Inferior parietal cortex (tissue), 1 donor: ENCODE results near the gene CBL.

ENCODE experiments used
- DNase-seq: peaks from one replicate; pipeline ENCODE4 v3.0.0-alpha.2; 2016; ENCODE audit errors: extremely low spot score

CBL gene

GRCh38 chr11:119309953-119310681 is 104.0 kb downstream of the CBL start:
- DNase-seq: no peak

DNA sequence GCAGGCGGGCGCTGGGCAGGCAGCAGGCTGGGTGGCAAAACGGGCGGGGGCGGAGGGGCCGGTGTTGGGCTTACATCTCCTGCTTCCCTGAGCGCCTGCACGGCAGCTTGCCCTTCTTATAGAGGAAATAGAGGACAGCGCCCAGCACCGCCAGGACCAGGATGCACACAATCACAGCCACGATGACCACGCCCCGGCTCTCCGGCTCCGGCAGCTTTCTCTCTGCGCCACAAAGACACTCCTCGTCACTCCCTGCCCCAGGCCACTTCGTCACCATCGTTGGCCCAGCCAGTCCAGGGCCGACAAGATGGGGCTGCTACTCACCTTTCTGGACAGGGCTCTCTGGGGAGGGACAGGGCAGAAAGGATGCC is 104.5 kb downstream of the CBL start:
- no peak for DNase-seq

DNA sequence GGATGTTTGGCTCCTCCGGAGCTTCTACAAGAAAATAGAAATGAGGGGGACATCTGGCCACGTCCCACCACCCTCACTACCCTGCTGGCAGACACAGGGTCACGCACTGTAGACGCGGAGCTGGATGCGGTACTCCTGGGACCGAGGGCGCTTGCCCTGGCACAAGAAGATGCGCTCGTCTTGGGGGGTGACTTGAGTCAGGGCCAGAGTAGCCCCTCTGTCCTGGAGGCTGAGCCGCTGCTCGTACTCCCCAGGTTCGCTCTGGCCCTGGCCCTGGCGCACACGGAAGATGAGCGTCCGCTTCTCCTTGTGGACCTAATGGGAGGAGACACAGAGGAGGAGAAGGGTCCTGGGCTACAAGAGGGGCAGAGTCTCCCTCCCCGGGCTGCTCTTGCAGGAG is 108.6 kb downstream of the CBL start:
- no peak for DNase-seq

- DNase-seq: no peak
These were observed 109.2 kb downstream of the CBL start for GRCh38 chr11:119315131-119316015.

GRCh38 chr11:119316016-119316728 is 110.0 kb downstream of the CBL start:
- peak; percentile 47 for DNase-seq

DNA sequence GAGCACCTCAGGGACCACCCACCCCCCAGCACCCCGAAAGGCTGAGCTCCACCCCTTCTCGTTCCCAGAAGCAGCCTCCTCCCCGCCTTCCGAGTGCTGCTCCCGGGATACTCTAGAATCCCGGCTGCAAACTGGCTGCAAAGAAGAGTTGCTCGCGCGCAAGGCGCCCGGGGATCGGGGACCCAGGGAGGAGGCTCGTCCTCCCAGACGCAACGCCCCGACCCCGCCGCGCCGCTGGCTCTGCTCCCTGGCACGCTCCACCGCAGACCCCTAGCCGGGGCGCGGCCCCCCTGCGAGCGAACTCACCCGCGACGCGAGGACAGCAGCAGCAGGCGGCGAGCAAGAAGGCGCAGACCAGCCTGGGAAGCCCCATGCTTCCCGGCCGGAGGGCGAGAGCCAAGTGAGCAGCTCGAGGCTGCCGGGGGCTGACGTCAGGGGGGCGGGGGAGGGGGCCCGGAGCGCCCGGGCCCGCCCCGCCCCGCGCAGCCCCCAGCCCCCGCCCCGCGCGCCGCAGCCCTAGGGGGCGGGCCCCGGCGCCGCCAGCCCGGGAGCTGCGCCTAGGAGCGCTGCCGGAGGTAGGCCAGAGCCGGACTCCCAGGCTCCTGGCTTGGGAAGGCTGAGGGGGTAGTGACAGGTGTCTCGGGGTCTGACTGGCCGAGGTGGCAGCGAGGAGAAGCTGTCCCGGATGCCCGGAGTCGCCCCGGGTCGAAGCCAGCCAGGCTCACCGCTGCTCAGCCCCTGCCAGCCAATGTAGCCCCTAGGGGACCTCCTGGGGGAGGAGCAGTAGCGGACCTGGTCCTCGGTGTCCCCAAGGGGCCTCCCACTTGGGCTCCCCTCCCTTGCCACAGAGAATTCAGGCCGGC is 110.8 kb downstream of the CBL start, which contains the start of gene MCAM:
MCAM (minus strand) TSS at position 402 of the 863 bp plus-strand sequence; CDS start at position 373, 29 bp downstream.
- DNase-seq: no peak

DNA sequence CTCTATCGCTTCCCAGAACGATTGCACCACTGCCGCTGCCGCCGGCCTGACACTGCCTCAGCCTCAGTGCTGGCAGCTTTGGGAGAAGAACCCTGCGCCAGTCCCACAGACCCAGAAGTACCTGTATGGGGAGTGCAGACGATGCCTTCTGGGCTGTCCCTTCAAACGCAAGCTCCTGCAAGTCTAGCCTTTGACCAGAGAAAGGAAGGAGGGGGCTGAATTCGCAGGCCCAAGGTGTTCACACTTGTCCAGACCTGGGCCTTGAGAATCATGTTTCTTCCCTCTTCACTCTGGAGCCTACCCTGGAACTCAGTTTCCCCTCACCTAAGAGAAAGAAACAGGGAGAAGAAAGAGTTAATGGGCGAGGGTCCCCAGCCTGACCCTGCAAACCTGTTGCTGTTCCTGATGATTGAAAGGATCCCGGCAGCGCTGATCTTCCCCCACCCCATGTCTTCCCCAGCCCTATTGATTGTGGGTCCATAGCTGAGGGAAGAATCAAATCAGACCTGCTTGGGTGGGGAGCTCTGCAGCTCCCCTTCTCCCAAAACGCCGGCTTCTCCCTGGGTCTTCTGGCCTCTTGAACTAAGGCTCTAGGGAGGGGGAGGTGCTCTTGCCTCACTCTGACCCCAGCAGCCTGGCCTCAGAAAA is 111.6 kb downstream of the CBL start:
- no peak for DNase-seq

GRCh38 chr11:119318240-119319135 is 112.3 kb downstream of the CBL start:
- DNase-seq: no peak

DNA sequence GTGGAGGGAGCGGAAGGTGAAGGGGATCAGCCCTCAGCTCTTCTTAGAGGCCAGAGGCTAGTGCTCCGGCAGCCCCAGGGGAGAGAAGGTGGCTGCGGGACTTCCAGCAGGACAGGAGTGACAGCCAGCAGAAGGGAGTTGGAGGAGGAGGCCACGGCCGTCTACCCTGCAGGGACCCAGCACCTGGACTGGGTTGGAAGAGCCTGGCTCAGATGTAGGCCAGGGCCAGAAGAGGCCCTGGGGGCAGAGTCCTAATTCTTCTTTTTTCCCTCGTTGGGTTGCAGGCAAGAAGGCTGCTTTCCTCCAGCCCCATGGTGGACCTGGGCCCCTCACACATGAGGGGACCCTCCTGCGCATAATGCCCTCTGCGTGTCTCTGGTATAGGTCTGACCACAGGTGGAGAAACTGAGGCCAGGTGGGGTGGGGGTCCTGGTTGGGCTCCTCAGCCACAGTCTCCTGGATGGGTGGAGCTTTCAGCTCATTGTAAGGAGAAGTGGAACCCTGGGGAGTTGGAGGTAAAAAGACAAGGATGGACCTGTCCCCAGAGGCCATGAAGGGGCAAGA is 113.1 kb downstream of the CBL start:
- no peak for DNase-seq

DNA sequence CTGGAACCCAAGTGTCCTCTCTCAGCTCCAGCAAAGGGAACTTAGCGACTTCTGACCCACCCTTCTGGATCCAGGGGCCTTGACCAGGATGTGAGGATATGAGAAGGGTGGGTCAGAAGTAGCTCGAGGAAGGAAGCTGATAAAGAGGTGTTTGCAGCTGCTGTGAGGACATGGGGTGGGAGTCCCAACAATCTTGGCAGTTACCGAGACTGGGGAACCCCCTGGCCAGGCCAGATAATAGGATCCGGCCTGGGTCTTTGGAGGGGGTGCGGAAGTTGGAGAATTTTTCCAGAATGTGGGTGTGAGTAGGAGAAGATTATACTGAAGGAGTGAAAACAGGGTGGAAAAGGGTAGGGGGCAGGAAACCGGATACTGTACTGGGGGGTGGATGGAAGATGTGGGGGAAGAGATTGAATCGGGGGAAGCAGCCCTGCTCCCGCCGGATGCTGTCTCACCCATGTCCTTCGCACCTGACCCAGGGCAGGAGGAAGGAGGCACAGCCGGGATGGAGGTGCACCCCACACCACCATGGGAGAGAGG is 113.6 kb downstream of the CBL start:
- no peak for DNase-seq

- no peak for DNase-seq
These were observed 114.2 kb downstream of the CBL start for GRCh38 chr11:119320240-119320775.

DNA sequence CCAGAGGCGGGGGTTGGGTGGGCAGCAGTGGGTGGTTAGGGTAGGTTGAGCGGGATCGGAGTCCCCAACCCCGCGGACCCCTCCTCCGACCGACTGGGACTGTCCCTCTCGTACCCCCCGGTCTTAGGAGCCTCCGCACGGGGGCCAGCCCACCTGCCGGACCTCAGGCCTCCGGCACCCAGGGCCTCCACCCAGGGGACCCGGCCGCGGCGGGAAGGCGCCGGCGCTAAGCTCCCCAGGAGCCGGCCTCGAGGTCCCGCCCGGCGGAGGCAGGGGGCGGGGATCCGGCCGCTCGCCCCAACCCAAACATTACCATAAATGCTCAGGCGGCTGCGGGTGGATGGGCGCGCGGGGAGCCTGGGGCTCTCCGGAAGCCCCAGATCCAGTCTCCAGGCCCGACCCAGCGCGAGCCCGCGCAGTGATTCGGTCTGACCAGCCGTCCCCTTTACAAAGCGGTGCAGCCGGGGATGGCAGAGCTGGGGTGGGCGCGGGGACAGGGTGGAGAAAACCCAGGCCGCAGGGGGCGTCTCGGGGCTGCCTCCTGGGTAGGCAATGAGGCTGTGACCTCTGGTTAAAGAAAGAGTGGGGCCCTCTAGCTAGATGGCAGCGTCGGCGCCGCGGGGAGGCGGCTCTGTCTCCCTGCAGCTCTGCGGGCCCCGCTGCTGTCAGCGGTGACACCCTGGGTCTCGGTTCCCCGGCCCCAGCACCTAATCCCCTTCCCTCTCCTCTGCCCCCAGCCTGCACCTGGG is 114.8 kb downstream of the CBL start:
- DNase-seq: peak; percentile 46

GRCh38 chr11:119322360-119322739 is 116.2 kb downstream of the CBL start:
- no peak for DNase-seq

GRCh38 chr11:119322921-119323531 is 116.9 kb downstream of the CBL start:
- no peak for DNase-seq

DNA sequence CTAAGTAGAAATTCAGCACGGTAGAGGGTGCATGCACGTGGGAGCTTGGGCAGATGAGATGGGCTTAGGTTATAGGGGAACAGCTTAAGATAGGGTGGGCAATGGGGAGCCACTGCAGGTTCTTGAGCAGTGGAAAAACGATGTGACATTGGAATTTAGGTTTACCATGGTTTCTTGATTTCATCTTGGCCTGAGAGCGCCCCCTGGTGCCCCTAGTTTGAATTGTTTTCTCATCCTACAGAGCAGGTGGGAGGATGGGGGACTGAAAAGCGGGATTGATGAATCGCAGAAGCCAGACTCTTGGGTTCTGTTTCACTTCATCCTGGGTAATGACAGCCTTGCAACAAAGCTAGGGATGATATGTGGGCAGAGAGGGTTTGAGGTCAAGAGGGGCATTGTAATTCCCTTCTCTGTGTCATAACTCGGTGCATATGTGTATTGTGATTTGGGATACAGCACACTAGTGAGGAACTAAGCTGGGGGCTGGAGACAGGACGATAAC is 117.4 kb downstream of the CBL start:
- peak; percentile 89 for DNase-seq

GRCh38 chr11:119324189-119324588 is 118.0 kb downstream of the CBL start:
- DNase-seq: no peak

DNA sequence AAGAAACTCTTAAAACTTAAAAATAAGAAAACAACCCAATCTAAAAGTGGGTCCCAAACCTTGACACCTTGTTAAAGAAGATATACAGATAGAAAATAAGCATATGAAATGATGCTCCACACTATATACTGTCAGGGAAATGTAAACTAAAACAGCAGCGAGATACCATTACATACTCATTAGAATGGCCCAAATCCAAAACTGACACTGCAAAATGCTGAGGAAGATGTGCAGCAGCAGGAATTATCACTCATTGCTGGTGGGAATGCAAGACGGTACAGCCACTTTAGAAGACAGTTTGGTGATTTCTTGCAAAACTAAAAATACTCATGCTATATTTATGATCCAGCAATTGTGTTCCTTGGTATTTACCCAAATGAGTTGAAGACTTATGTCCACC is 123.2 kb downstream of the CBL start:
- DNase-seq: no peak

DNA sequence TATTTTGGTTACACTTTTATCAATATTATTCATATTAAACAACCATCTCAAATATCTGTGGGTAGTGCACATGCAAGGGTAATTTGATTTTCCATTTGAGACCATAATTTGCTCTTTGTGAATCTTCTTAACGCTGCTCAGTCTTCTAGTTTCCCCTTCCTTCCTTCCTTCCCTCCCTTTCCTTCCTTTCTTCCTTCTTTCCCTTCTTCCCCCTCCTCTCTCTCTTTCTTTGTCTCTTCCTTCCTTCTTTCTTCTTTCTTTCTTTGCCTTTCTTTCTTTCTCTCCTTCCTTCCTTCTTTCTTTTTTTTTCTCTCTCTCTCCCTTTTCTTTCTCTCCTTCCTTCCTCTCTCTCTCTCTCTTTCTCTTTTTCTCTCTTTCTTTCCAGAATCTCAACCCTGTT is 124.1 kb downstream of the CBL start:
- no peak for DNase-seq
